ENCODE results near the gene KIAA1328.

KIAA1328 gene

GRCh38 chr18:37219257-37219656, 390.3 kb downstream of the KIAA1328 start:
- no peak for DNase-seq (ENCODE audit: low read depth)

DNA sequence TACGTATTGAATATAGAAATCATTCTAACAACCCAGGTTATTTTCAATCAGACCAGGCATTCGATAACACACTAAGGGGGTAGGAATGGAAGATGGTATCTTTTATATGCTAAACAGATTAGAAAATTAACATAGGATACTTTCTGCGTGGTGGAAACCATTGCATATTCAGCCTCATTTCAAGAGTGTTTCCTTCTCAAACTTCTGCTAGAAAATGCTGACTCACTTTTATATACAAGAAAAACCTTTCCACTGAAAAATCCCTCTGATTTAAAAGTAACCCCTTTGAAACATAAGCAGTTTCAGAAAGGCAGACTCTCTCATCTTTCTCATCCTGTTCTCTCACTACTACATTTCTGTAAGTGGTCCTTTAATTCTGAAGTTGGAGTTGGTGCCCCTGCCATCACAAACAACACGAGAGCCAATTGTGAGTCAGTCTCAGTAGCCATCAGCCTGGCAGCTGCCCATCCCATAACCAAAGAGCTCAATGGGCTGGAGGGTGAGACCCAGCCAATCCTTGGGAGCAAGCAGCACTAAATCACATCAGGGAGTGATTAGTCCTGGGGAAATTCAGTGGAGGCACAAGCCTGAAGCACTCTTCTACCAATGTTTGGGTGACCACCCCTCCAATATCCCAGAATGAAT, 393.5 kb downstream of the KIAA1328 start:
- no peak for DNase-seq (ENCODE audit: low read depth)

GRCh38 chr18:37222999-37223378, 394.1 kb downstream of the KIAA1328 start:
- DNase-seq (ENCODE audit: low read depth), result no peak

GRCh38 chr18:37225279-37225678, 396.4 kb downstream of the KIAA1328 start:
- DNase-seq (ENCODE audit: low read depth), result no peak

DNA sequence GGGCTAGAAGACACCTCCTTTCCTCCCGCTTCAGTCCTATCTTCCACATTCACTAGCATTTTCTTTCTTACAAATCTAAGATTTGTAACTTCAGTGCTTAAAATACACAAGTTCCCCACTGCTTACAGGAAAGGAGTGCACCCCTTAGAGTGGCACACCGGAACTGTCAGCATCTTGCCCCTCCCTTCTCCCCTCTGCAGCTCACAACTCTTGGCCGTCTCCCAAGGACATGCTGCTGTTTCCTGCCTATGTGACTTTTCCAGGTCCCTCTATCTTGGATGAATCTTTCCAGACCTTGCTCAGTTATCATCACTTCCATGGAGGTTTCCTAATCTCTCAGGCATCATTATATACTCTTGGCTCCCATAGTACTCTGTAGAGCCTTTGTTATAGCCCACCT, 401.8 kb downstream of the KIAA1328 start:
- DNase-seq (ENCODE audit: low read depth), result no peak

DNA sequence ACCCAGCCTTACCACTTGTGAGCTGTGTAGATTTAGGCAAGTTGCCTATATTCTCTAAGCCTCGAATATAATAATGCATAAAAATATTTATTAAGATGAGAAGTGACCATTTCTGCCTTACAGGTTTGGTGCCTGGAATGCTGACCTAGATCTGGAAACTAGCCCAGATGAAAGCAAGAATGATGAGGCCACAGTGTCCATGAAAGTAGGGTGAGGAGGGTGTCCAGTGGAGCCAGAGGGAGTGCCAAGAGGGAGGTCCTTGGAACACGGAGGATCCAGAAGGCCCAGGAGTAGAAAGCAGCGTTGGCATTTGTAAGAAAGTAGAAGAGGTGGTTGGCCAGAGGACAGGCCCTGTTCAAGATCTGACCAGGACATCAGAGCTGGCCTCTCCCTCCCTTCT, 402.3 kb downstream of the KIAA1328 start:
- no peak for DNase-seq (ENCODE audit: low read depth)

GRCh38 chr18:37235583-37235982, 406.7 kb downstream of the KIAA1328 start:
- DNase-seq (ENCODE audit: low read depth), result no peak

DNA sequence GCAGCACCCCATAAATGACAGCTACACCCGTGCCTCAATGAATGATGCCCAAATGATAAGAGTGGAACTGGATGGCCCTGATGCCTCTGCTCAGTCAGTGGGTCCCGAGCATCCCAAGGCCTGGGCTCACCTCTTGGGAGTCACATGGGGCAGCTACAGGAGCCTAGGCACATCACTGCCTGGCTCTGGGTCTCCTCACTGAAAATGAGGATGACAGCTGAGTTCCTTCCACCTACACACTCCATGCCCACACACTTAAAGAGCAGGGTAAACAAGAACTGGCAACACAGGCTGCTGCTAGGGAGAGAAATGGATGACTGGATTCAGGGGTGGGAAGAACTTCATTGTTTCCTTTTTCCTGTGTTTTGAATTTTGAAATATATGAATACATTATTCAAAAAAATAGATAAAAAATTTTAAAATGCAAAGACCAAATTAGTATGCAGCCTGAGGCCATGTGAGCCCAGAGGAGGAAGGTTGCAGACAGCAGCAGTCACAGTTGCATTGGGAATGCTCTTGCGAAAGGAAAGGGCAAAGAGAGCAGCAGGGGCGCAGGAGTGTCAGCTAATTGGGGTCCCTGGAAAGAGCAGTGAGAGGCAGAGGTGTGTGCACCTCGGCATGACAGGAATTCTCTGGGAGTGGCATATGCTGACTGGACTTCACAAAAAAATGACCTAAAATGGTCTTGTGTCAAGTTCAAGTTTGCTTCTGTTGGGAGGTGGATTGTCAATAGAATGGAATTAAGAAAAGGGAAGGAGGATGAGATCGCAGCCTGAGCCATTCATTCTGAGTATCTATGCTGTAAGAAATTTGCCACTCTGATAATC, 409.6 kb downstream of the KIAA1328 start:
- DNase-seq (ENCODE audit: low read depth), result no peak

DNA sequence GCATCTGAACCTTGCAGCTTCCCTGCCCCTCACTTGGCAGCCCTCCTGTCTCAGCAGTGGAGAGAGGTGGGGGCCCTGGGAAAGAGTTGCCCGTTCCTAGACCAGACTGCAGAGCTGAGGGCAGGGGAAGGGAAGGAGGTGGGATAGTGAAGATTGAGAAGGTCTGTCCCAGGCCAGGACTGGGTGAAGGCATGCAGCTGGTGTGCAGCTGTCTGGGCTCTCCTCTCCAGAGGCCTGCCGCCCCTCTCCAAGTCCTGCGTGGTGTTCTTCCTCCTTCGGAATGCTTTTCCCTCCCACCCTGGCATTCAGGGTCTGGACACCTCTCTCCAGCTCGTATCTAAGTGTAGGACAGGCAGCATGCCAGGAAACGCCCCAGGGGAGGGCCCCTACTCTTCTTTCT, 413.2 kb downstream of the KIAA1328 start:
- no peak for DNase-seq (ENCODE audit: low read depth)

DNA sequence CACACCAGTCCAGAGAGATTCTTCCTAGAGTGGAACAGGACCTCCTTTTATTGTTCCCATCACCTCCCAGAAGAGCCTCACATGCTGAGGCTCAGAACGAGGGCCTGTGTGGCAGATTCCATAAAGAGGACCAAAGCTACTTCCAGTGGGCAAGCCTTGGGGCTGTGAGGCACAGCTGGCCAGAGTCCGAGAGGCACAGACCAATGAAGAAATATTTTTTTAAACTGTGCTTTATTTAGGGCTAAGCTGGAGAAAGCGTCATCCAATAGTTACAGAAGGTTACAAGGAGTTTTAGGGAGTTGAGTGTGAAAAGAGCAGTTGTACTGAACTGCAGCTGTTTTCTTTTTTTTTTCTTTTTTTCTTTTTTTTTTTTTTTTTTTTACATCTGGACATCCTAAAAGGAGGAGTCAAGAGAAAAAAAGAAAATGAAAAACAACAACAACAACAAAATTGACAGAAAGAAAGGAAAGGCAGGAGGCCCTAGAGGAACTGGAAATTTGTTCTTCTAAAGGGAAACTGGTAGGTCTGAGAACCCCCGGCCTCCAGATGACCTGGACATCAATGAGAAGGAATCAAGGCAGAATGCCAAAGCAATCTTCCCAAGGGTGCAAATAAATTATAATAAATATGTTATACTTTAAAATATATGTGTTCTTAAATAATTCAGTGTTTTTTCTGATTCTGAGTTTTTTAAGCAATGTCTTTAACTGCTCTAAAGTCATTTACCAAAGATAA, 414.1 kb downstream of the KIAA1328 start:
- DNase-seq (ENCODE audit: low read depth), result no peak

DNA sequence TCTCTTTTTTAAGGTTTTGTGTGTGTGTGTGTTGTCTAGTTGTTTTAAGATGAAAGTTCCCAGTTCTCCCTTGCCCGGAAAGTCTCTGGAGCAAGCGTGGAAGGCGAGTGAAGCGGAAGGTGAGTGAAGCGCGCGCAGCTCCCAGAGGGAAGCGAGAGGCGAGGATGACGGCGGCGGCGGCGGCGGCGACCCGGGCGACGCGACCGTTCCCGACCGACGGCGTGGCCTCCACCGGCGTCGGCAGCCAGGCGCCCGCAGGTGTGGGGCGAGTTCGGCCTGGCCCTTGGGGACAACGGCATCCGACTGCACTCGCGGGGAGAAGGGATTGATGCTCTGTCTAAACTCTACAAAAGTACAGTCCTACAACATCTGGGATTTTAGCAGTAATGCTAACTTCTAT, 414.8 kb downstream of the KIAA1328 start:
- no peak for DNase-seq (ENCODE audit: low read depth)

DNA sequence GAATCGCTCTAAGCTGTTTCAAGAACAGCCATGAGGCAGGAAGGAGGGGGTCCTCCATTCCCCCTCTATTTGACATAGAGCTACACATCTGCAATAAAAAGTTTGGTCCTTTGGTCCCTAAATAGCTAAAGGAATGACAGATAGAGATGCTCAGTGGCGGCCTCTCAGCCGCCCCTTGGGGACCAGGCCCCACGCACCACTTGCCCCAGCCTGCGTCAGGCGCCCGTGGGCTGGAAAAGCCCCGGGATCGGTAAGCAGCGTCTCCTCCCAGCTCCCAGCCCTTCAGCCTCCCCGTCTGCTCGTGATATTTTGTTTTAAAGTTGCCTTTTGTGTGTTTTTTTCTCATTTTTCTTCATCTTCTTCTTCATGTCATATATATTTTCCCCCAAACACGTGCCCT, 415.7 kb downstream of the KIAA1328 start:
- no peak for DNase-seq (ENCODE audit: low read depth)

DNA sequence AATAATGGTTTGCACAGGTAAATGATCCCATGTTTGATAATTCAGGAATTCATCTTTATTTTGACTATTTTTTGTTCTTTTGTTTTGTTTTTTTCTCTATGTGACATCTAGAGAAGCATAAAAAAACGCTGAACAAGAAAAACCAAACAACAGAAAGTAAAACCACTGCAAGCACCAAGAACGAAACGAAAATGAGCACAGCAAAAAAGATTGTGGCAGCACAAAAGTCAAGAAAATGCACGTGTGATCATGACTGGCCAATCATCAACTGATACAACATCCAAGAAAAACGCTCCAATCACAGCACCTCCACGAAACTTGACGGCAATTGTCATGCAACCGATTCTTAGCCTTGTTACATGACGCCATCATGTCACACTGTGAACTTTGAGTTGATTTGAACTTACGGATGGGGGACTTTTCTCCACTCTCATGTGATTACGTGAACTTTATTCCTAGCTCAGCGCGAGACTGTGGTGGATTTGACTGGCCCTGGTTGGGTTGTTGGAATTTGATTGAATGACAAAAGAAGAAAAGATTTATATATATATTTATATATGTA, 417.9 kb downstream of the KIAA1328 start:
- no peak for DNase-seq (ENCODE audit: low read depth)

DNA sequence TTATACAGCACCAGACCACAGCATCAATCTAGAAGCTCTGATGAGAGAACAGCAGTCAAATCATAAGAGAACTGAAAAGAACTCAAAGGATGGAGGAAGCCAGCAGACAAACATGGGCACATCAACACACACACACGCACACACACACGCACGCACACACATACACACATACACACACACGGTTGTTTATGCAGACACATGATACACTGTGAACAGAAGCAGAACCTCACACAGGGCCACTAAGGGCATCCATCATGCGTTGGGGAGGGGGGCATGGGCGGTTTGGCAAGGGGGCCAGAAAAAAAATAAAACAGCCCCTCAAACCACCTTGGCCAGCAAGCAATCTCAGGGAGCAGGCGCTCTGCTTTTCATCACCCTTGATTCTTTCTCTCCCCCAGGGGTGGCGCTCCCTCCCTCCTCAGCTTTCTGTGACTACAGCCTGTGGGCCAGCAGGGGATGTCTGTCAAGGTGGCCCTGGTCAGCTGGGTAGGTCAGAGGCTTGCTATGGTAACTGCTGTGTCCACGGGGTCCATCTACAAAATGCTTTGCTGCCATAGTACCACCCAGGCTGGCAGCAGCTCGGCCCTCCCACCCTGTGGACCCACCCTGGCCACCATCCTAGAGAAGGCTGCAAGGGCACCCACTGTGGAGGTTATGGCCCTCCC, 418.7 kb downstream of the KIAA1328 start:
- DNase-seq (ENCODE audit: low read depth), result no peak

DNA sequence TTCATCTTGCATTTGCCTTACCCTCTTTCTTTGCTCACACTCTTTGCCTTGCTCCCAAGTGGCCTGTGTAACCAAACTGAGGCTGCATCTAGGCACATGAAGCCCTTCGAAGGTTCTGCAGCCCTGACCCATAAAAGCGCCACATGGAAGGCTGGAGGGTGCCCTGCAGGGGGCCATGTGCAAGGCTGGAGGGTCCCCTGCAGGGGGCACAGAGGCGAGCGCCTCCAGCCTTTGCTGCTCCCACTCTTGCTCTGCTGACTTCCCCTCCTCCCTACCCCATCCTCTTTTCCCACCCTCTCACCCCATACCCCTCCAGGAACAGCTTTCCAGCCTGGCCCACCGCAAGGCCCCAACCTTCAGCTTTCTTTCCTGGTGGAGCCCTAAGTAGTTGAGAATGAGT, 419.4 kb downstream of the KIAA1328 start:
- DNase-seq (ENCODE audit: low read depth), result no peak

GRCh38 chr18:37249171-37249886, 420.4 kb downstream of the KIAA1328 start:
- DNase-seq (ENCODE audit: low read depth), result no peak

DNA sequence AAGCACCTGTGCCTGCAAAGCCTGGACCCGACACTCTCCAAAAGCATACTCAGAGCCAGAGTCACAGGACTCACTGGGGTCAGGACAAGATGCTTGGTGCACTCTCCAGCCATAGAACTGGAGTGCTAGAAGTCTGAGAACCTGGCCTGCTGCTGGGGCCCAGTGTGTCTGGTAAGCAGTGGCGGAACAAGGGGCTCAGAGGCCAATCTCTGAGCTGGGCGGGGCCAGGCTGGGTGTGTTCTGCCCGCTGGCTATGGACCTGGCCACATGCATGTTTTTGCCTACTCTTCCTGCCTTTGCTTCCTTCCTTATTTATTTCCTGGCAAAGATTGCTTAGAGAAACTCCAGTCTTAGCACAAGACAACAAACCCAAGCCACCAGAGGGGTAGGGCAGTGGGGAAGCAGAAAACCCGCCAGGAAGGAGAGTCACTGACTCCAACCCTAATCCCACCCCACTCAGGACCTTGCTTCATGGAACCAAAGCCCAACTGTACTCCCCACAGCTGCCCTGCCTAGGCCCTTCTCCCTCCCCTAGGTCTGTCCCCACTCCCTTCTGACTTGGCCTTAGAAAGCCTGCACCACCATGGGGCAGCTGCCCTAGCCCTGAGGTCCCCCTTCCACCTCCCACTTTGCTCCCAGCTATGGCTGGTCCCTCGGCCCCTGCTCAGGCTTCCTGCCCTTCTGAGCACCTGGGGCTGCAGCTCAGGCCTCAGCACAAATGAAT, 421.1 kb downstream of the KIAA1328 start:
- DNase-seq (ENCODE audit: low read depth), result no peak

- no peak for DNase-seq (ENCODE audit: low read depth)
Measured at GRCh38 chr18:37251679-37252078, 422.8 kb downstream of the KIAA1328 start.

DNA sequence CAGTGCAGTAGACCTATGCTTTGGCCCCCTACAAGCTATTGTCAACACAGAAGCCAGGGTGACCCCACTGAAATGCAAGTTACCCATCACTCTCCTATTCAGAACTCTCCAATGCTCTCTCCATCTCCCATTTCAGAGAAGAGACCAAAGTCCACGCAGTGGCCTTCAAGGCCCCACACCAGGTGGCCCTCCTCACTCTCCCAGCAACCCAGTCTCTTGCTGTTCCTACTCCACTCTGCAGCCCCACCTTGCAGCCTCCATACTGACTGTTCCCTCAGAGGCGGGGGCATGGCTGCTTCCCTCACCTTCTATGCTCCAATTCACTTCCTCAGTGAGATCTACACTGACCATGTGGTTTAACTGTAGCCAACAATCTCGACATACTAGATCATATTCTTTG, 423.4 kb downstream of the KIAA1328 start:
- no peak for DNase-seq (ENCODE audit: low read depth)

DNA sequence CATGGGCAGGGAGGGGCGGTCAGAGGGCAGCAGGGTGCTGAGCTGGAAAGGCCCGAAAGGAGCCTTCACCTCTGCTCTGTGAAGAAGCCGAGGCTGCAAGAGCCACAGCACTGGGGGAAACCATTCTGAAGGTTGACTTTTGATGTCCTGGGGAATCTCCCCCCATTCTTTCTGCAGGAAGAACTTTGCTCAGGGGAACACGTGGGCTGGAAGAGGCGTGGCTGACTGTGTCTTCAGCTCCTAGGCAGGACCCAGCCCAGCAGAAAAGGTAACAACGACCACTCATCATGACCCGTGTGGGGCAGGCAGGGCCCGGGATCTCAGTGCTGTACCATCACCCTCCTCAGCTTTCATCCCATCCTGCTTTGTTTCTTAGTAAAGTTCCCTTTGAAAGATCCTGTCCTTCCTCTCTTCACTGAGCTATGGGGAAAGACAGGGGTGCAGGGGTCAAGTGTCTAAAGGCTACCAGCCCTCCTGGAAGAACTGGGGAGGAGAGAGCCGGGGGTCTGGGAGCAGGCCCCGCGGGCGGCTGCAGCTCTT, 424.0 kb downstream of the KIAA1328 start:
- no peak for DNase-seq (ENCODE audit: low read depth)

Measured in HS-27A (cell line).